ENCODE results near the gene CPE.

The CPE gene

DNA sequence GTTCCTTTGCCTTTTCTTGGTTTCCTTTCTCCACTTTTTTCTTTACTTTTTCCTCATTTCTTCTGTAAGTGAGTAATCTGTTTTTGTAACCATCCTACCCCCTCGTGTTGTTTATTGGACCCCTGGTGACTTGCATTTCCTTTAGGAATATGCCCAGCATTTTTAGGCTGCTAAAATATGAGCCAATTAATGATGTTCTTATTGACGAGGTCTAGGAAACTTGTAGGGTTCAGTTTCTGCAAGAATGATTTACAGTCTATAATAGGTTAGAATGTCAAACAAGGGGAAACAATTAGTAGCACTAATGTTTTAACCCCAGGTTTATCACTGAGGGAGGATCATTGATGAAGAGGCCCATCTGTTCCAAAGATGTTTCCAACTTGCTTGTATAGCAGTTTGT lies 79.0 kb downstream of the CPE start:
- H3K4me1 ChIP-seq (ENCODE audit: control insufficient read depth, low read length) = no peaks in the 10 kb centered on the region
- H3K4me2 ChIP-seq (ENCODE audit: low read length) = no peak overlapping the region
- H3F3A ChIP-seq (ENCODE audit: control insufficient read depth, insufficient read depth) = no peaks in the 10 kb centered on the region
- no peaks in the 10 kb centered on the region for H3K36me3 ChIP-seq (ENCODE audit: control insufficient read depth, low read length)
- no peaks in the 10 kb centered on the region for H3K9me2 ChIP-seq (replicated peaks; ENCODE audit: control insufficient read depth, low read length)
- no peak overlapping the region for H3K27ac ChIP-seq (ENCODE audit: low read depth, low read length)
- H3K27me3 ChIP-seq (ENCODE audit: control insufficient read depth, low read length) = peaks cover 10% of the 10 kb centered on the region; the same call in 1 of the 2 replicates
- no peak overlapping the region for H3K4me3 ChIP-seq (ENCODE audit: low read length)
- H3K9me3 ChIP-seq (ENCODE audit: control insufficient read depth, insufficient read depth, low read length) = no peaks in the 10 kb centered on the region
- no peaks in the 10 kb centered on the region for H4K20me1 ChIP-seq (ENCODE audit: control insufficient read depth, insufficient read depth, low read depth, low read length)
- TF ChIP-seq, protein P1, sequence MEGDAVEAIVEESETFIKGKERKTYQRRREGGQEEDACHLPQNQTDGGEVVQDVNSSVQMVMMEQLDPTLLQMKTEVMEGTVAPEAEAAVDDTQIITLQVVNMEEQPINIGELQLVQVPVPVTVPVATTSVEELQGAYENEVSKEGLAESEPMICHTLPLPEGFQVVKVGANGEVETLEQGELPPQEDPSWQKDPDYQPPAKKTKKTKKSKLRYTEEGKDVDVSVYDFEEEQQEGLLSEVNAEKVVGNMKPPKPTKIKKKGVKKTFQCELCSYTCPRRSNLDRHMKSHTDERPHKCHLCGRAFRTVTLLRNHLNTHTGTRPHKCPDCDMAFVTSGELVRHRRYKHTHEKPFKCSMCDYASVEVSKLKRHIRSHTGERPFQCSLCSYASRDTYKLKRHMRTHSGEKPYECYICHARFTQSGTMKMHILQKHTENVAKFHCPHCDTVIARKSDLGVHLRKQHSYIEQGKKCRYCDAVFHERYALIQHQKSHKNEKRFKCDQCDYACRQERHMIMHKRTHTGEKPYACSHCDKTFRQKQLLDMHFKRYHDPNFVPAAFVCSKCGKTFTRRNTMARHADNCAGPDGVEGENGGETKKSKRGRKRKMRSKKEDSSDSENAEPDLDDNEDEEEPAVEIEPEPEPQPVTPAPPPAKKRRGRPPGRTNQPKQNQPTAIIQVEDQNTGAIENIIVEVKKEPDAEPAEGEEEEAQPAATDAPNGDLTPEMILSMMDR (IDR thresholded peaks at IDR 0.05; ENCODE audit: low read depth, low read length, poor library complexity, severe bottlenecking) = no peak
- no peak for TF ChIP-seq EZH2phosphoT487 (IDR thresholded peaks at IDR 0.05; ENCODE audit: borderline replicate concordance, low read length)
- no peaks in the 10 kb centered on the region for H3K79me2 ChIP-seq (ENCODE audit: control insufficient read depth, low read length)

DNA sequence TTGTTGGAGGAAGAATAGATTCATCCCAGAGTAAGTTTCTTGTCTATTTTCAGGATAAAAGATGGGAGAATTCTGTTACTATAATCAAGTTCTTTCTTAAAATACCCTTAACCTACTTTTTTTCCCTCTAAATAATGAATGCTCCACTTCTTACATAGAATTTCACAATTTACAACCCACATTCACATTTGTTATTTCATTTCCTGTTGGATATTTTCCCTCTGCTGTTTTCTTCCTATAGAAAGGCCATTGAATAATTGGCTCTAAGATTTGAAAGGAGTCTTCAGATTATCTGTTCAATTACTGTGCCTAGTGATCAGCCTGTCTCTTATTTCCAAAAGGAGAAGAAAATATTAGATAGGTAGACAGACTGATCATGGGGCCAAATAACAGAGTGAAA lies 79.7 kb downstream of the CPE start:
- H3K27me3 ChIP-seq (ENCODE audit: control insufficient read depth, low read length) = peaks cover 10% of the 10 kb centered on the region; the same call in 1 of the 2 replicates
- TF ChIP-seq, protein P1 (IDR thresholded peaks at IDR 0.05; ENCODE audit: low read depth, low read length, poor library complexity, severe bottlenecking) = no peak
- no peak for TF ChIP-seq EZH2phosphoT487 (IDR thresholded peaks at IDR 0.05; ENCODE audit: borderline replicate concordance, low read length)
- H4K20me1 ChIP-seq (ENCODE audit: control insufficient read depth, insufficient read depth, low read depth, low read length) = no peaks in the 10 kb centered on the region
- H3K4me3 ChIP-seq (ENCODE audit: low read length) = no peak overlapping the region
- H3K4me2 ChIP-seq (ENCODE audit: low read length) = no peak overlapping the region
- no peaks in the 10 kb centered on the region for H3K4me1 ChIP-seq (ENCODE audit: control insufficient read depth, low read length)
- no peaks in the 10 kb centered on the region for H3K9me3 ChIP-seq (ENCODE audit: control insufficient read depth, insufficient read depth, low read length)
- H3K36me3 ChIP-seq (ENCODE audit: control insufficient read depth, low read length) = no peaks in the 10 kb centered on the region
- no peaks in the 10 kb centered on the region for H3F3A ChIP-seq (ENCODE audit: control insufficient read depth, insufficient read depth)
- no peaks in the 10 kb centered on the region for H3K79me2 ChIP-seq (ENCODE audit: control insufficient read depth, low read length)
- H3K27ac ChIP-seq (ENCODE audit: low read depth, low read length) = no peak overlapping the region
- H3K9me2 ChIP-seq (replicated peaks; ENCODE audit: control insufficient read depth, low read length) = no peaks in the 10 kb centered on the region

DNA sequence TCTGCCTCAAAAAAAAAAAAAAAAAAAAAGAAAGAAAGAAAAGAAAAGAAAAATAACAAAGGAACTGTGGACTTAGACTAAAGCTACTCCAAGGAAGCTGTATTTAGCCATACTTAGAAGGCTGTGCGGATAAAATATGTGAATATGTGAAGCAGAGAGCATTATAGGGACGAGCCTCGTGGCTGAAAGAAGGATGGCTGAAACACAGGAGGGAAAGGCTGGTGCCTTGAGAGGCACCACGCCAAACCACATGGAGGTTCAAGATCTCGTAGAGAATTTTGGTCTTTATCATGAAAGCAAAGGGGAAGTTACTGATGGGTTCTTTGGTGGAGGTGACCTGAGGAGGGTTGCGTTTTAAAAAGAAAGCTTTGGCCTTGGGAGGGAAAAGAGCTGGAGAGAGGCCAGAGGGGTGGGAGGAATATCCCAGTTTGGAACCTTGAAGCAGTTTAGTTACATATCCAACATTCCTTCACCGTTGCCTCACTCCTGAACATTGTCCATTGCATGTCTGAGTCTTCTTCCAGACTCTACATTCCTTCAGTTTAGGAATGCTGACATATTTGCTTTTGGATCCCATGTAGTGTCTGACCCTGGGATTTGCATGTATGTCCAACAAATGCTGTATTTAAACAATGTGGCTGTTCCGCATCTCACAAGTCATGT lies 82.5 kb downstream of the CPE start:
- no peak overlapping the region for H3K27ac ChIP-seq (ENCODE audit: low read depth, low read length)
- 0 out of 2 replicates have a peak, but pooled peaks cover 5% of the 10 kb centered on the region for H3K27me3 ChIP-seq (ENCODE audit: control insufficient read depth, low read length)
- H3K4me1 ChIP-seq (ENCODE audit: control insufficient read depth, low read length) = no peaks in the 10 kb centered on the region
- TF ChIP-seq EZH2phosphoT487 (IDR thresholded peaks at IDR 0.05; ENCODE audit: borderline replicate concordance, low read length) = no peak
- TF ChIP-seq, protein P1 (IDR thresholded peaks at IDR 0.05; ENCODE audit: low read depth, low read length, poor library complexity, severe bottlenecking) = no peak
- no peaks in the 10 kb centered on the region for H4K20me1 ChIP-seq (ENCODE audit: control insufficient read depth, insufficient read depth, low read depth, low read length)
- no peak overlapping the region for H3K4me3 ChIP-seq (ENCODE audit: low read length)
- H3F3A ChIP-seq (ENCODE audit: control insufficient read depth, insufficient read depth) = no peaks in the 10 kb centered on the region
- H3K9me2 ChIP-seq (replicated peaks; ENCODE audit: control insufficient read depth, low read length) = no peaks in the 10 kb centered on the region
- no peaks in the 10 kb centered on the region for H3K79me2 ChIP-seq (ENCODE audit: control insufficient read depth, low read length)
- no peaks in the 10 kb centered on the region for H3K9me3 ChIP-seq (ENCODE audit: control insufficient read depth, insufficient read depth, low read length)
- no peaks in the 10 kb centered on the region for H3K36me3 ChIP-seq (ENCODE audit: control insufficient read depth, low read length)
- H3K4me2 ChIP-seq (ENCODE audit: low read length) = no peak overlapping the region
